ENCODE measurements around the gene PDE4D. TPM values are rescaled to one million over a fixed set of nuclear protein-coding genes. Genes with fewer than 3 reads are reported as not detected.

Gene PDE4D
- total RNA-seq, 1 experiment from 2014 or later = 2.4 TPM

- Histone ChIP-seq H3K27ac (ENCODE audit: low read length) (no peak overlapping the region), H3K36me3 (ENCODE audit: control insufficient read depth, insufficient read depth, low read length) (no peaks in the 10 kb centered on the region), H3K4me1 (ENCODE audit: control insufficient read depth, insufficient read depth, low read length) (no peaks in the 10 kb centered on the region), H3K27me3 (ENCODE audit: control insufficient read depth, insufficient read depth, low read length) (no peaks in the 10 kb centered on the region), H3K9me3 (ENCODE audit: control insufficient read depth, insufficient read depth, low read depth, low read length) (no peaks in the 10 kb centered on the region), H3K4me3 (ENCODE audit: low read depth in 2 of 2, low read length in 2 of 2) (no peak overlapping the region)
- in situ Hi-C loops (cut with HindIII; ENCODE audit: low pct_unique_long_range_greater_than_20kb, low sequenced_read_pairs) = no loop called here
- intact Hi-C loops (cut with micrococcal nuclease; ENCODE audit: unreplicated experiment) = no loop called here
- ATAC-seq (no peak), DNase-seq (ENCODE audit: low read depth, low spot score) (no peak)
- TF ChIP-seq REST (IDR thresholded peaks at IDR 0.05; ENCODE audit: insufficient read depth in 1 of 2, low read depth in 2 of 2, low read length in 1 of 2) (no peak), POLR2AphosphoS5 (IDR thresholded peaks at IDR 0.05; ENCODE audit: low read depth, low read length) (no peak), CTCF (IDR thresholded peaks at IDR 0.05) (no peak), SIN3A (IDR thresholded peaks at IDR 0.05; ENCODE audit: borderline replicate concordance, insufficient read depth, low read depth, low read length) (no peak), TCF7L2 (IDR thresholded peaks at IDR 0.05; ENCODE audit: low read depth, low read length) (no peak)
- CTCF ChIA-PET = interaction anchor here (0.7 kb wide), 2 partner anchors 359 to 452 kb away, joined by 5 to 7 read pairs; no protein-coding TSS in a partner anchor
- POLR2A ChIA-PET = no interaction called here
- BruUV-seq (replicated peaks) = no TSS peak
Measured at GRCh38 chr5:59487772-59488729, 405.5 kb downstream of the PDE4D start.

- Histone ChIP-seq H3K27me3 (ENCODE audit: control insufficient read depth, insufficient read depth, low read length) (no peaks in the 10 kb centered on the region), H3K36me3 (ENCODE audit: control insufficient read depth, insufficient read depth, low read length) (no peaks in the 10 kb centered on the region), H3K27ac (ENCODE audit: low read length) (no peak overlapping the region), H3K4me3 (ENCODE audit: low read depth in 2 of 2, low read length in 2 of 2) (no peak overlapping the region), H3K4me1 (ENCODE audit: control insufficient read depth, insufficient read depth, low read length) (no peaks in the 10 kb centered on the region), H3K9me3 (ENCODE audit: control insufficient read depth, insufficient read depth, low read depth, low read length) (no peaks in the 10 kb centered on the region)
- no TSS peak for BruUV-seq (replicated peaks)
- DNase-seq (ENCODE audit: low read depth, low spot score) (no peak), ATAC-seq (no peak)
- intact Hi-C loops (cut with micrococcal nuclease; ENCODE audit: unreplicated experiment) (no loop called here), in situ Hi-C loops (cut with HindIII; ENCODE audit: low pct_unique_long_range_greater_than_20kb, low sequenced_read_pairs) (no loop called here)
- TF ChIP-seq POLR2AphosphoS5 (IDR thresholded peaks at IDR 0.05; ENCODE audit: low read depth, low read length) (no peak), REST (IDR thresholded peaks at IDR 0.05; ENCODE audit: insufficient read depth in 1 of 2, low read depth in 2 of 2, low read length in 1 of 2) (no peak), TCF7L2 (IDR thresholded peaks at IDR 0.05; ENCODE audit: low read depth, low read length) (no peak), CTCF (IDR thresholded peaks at IDR 0.05) (no peak)
- CTCF ChIA-PET = no interaction called here
- POLR2A ChIA-PET = no interaction called here
Measured at GRCh38 chr5:59487068-59487686, 406.3 kb downstream of the PDE4D start.
